Nephron (organoid): ENCODE data around the gene ZNF764.

Experiments used
- H3K27ac Mint-ChIP-seq, 3 experiments: 2 replicates each; pipeline ENCODE4 v1.8.0; 2020; ENCODE audit warnings: mixed read lengths in 3 of 3, mild to moderate bottlenecking in 2 of 3, moderate library complexity in 1 of 3
- H3K27me3 Mint-ChIP-seq: 2 replicates; pipeline ENCODE4 v1.8.0; 2021; ENCODE audit warnings: low read depth, mild to moderate bottlenecking, moderate library complexity, mixed read lengths
- H3K36me3 Mint-ChIP-seq: 2 replicates; pipeline ENCODE4 v1.8.0; 2020; ENCODE audit warnings: low read depth, mixed read lengths
- H3K4me1 Mint-ChIP-seq: 2 replicates; pipeline ENCODE4 v1.8.0; 2020; ENCODE audit warnings: mixed read lengths
- H3K4me3 Mint-ChIP-seq, 3 experiments: 2 replicates each; pipeline ENCODE4 v1.8.0; 2020; ENCODE audit warnings: mild to moderate bottlenecking in 3 of 3, mixed read lengths in 3 of 3, moderate library complexity in 2 of 3
- H3K9me3 Mint-ChIP-seq: 2 replicates; pipeline ENCODE4 v1.8.0; 2020; ENCODE audit warnings: mixed read lengths
- CTCF ChIP-seq, 3 experiments: fragments of 200-600 bp; sonication (generic); IDR thresholded peaks; one replicate each; pipeline ENCODE4 v1.5.0; 2021; ENCODE audit warnings: antibody characterized with exemption in 3 of 3; ENCODE audit not compliant: unreplicated experiment in 3 of 3

The ZNF764 gene

GRCh38 chr16:30518552-30518951 is 39.6 kb downstream of the ZNF764 start:
- H3K9me3 Mint-ChIP-seq, result no peaks in the 10 kb centered on the region
- H3K4me1 Mint-ChIP-seq, result peaks cover 6% of the 10 kb centered on the region
- H3K27ac Mint-ChIP-seq, result no peak overlapping the region
- H3K27me3 Mint-ChIP-seq, result peaks cover 16% of the 10 kb centered on the region
- no peak for TF ChIP-seq CTCF (IDR thresholded peaks at IDR 0.05; ENCODE audit: unreplicated experiment in 3 of 3)
- H3K36me3 Mint-ChIP-seq, result no peaks in the 10 kb centered on the region
- no peak overlapping the region for H3K4me3 Mint-ChIP-seq

- Mint-ChIP-seq H3K4me3 (no peak overlapping the region), H3K4me1 (no peaks in the 10 kb centered on the region), H3K9me3 (no peaks in the 10 kb centered on the region), H3K27me3 (peaks cover 16% of the 10 kb centered on the region), H3K27ac (no peak overlapping the region), H3K36me3 (no peaks in the 10 kb centered on the region)
- TF ChIP-seq CTCF (IDR thresholded peaks at IDR 0.05; ENCODE audit: unreplicated experiment in 3 of 3), result no peak
Measured at GRCh38 chr16:30515275-30515674, 42.9 kb downstream of the ZNF764 start.

DNA sequence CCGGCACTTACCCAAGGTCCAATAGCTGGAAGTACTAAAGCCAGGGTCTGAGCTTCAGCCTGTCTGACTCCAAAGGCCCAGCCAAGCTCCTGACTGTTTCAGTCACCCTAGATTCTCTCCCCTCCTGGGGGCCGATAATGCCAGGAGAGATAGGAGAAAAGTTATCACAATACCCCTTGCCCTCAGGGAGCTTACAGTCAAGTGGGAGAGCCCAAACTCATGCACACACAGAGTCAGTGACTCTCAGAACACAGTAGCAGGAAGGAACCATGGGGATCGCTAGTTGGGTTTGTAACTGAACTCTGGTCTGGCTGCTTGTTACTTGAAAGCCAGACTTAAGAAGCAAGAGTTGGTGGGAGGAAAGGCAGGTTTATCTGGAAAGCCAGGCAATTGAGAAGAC is 46.7 kb downstream of the ZNF764 start:
- Mint-ChIP-seq H3K27me3 (peaks cover 7% of the 10 kb centered on the region), H3K36me3 (no peaks in the 10 kb centered on the region)

DNA sequence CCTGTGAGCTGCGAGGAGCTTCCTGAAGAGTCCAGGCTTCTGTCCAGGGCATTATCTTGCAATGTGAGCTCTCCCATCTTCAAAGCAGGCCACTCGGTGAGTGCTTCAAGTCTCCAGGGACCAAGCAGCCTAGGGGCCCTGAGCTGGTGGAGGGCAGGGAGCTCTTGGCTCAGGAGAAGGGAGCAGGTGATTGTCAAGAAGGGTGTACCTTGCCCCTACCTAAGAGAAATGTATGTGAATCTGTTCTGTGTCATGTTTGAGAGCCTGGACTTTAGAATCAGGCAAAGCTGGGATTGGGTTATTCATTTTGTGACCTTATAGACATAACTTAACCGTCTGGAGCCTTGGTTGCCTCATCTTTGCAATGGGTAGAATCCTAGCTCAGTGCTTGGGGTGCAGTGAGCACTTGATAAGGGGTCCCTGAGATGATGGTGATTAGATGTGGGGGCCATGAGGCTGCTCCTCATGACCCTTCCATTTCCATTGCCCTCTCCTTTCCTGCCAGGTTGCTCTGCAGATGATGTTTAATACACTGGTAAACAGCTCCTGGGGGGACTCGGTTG is 47.7 kb downstream of the ZNF764 start:
- H3K4me3 Mint-ChIP-seq, result no peak overlapping the region
- no peaks in the 10 kb centered on the region for H3K9me3 Mint-ChIP-seq
- H3K27ac Mint-ChIP-seq, result no peak overlapping the region
- H3K4me1 Mint-ChIP-seq, result no peaks in the 10 kb centered on the region
- peaks cover 4% of the 10 kb centered on the region for H3K27me3 Mint-ChIP-seq
- no peaks in the 10 kb centered on the region for H3K36me3 Mint-ChIP-seq
- TF ChIP-seq CTCF (IDR thresholded peaks at IDR 0.05; ENCODE audit: unreplicated experiment in 3 of 3), result no peak

More for the DNA sequence above, 46.7 kb downstream of the ZNF764 start:
- H3K9me3 Mint-ChIP-seq, result no peaks in the 10 kb centered on the region
- no peak overlapping the region for H3K4me3 Mint-ChIP-seq
- H3K4me1 Mint-ChIP-seq, result no peaks in the 10 kb centered on the region
- H3K27ac Mint-ChIP-seq, result no peak overlapping the region
- TF ChIP-seq CTCF (IDR thresholded peaks at IDR 0.05; ENCODE audit: unreplicated experiment in 3 of 3), result no peak

GRCh38 chr16:30509081-30509765 is 49.0 kb downstream of the ZNF764 start:
- no peaks in the 10 kb centered on the region for H3K9me3 Mint-ChIP-seq
- H3K4me3 Mint-ChIP-seq, result no peak overlapping the region
- H3K36me3 Mint-ChIP-seq, result no peaks in the 10 kb centered on the region
- H3K4me1 Mint-ChIP-seq, result no peaks in the 10 kb centered on the region
- H3K27ac Mint-ChIP-seq, result no peak overlapping the region
- no peak for TF ChIP-seq CTCF (IDR thresholded peaks at IDR 0.05; ENCODE audit: unreplicated experiment in 3 of 3)
- H3K27me3 Mint-ChIP-seq, result no peaks in the 10 kb centered on the region
